NCI-H446 (cell line): ENCODE results near the gene ARL17A.
"Not testable (repeated sequence)": the region's sequence is repeated elsewhere in the genome, so short reads cannot be mapped to it uniquely, and the experiment has no call there.

Experiments
- DNase-seq, 2 experiments: peaks; one replicate each; lab custom pipeline; 2025; lab: John Stamatoyannopoulos, UW

ARL17A gene

DNA sequence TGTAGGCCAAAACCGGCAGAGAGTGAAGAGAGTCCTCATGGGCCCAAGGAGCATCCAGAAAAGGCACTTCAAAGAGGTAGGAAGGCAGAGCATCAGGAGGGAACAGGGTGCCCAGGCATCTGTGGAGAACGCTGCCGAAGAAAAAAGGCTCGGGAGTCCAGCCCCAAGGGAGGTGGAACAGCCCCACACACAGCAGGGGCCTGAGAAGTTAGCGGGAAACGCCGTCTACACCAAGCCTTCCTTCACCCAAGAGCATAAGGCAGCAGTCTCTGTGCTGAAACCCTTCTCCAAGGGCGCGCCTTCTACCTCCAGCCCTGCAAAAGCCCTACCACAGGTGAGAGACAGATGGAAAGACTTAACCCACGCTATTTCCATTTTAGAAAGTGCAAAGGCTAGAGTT is 30.9 kb downstream of the ARL17A start:
- not testable (repeated sequence) for DNase-seq

DNA sequence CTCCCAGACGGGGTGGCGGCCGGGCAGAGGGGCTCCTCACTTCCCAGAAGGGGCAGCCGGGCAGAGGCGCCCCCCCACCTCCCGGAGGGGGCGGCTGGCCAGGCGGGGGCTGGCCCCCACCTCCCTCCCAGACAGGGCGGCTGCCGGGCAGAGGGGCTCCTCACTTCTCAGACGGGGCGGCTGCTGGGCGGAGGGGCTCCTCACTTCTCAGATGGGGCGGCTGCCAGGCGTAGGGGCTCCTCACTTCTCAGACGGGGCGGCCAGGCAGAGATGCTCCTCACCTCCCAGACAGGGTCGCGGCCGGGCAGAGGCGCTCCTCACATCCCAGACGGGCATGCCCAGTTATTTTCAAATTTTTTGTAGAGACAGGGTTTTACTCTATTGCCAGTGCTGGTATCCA is 44.8 kb downstream of the ARL17A start:
- DNase-seq, result not testable (repeated sequence)

DNA sequence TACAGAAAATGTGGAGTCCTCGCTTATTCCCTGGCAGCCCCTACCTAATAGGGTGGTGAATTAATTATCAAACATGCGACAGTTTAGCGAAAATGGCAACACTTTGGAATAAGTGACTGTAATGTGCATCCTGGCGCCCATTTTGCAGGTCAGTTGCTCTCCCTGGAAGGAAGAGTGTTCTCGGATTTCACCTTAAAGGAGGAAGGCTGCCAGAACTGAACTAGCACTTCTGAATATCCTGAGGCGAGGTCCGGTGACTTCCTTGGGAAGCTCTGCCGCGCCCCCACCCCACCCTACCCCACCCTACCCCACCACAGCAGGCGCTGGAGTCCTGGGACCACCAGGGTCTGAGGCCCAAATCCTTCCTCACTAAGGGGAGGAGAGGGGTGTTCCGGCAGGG is 67.3 kb downstream of the ARL17A start, which contains the start of gene LRRC37A2:
Gene LRRC37A2 (plus strand): TSS at position 301 of the 400 bp plus-strand sequence. CDS start 245 bp downstream, outside the sequence.
- DNase-seq, result not testable (repeated sequence)

GRCh38 chr17:46505896-46506295 is 73.6 kb downstream of the ARL17A start:
- DNase-seq, result not testable (repeated sequence)

DNA sequence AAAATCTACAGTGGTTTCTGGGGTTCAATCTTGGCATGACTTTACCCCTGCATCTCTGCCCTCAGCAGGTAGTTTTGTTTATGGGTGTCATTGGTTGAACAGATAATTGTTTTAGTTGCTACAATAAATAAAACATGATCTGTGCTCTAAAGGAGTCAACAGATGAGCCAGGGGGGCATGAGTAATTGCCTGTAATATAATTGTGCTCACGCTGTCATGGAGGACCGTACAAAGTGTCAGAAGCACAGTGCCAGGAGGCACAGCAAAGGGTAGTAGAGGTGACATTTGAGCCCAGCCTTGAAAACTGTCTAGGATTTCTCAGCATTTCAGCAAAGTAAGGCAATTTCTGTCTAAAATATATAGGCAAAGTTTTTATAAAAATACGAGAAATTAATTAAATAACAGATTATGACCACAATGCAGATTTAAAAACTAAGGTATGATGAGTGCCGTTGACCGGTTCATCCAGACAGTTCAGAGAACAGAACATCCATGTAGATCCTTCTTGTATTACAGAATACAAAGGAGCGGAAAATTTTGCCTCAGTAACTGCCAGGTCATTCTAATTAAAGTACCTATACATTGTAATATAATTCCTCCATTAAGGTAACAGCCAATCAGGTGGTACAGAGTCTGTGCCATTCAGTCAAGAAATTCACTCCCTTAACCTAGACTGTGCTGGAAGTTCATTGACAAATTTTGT is 79.9 kb downstream of the ARL17A start:
- not testable (repeated sequence) for DNase-seq

GRCh38 chr17:46492021-46492420 is 87.5 kb downstream of the ARL17A start:
- not testable (repeated sequence) for DNase-seq

- not testable (repeated sequence) for DNase-seq
These were observed 98.2 kb downstream of the ARL17A start for GRCh38 chr17:46481310-46481709.

- DNase-seq, result not testable (repeated sequence)
These were observed 100.7 kb downstream of the ARL17A start for GRCh38 chr17:46478823-46479222.

DNA sequence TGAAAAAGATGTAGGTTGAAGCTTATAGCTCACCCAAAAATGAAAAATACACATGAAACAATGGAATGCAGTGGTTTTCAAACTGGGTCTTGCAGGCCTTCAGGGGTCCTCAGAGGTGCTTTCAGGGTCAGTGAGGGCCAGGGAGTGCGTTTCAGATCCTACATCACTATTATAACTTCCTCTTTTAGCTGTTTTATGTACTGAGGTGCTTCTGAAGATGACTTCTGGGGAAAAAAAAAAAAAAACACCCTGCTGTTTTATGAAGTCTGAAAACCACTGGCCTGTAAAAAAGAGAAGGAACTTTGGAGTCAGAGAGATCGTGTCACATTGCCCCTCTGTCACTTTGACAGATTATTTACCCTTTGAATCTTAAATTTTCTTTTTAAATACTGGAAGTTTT is 103.9 kb downstream of the ARL17A start:
- DNase-seq, result not testable (repeated sequence)

DNA sequence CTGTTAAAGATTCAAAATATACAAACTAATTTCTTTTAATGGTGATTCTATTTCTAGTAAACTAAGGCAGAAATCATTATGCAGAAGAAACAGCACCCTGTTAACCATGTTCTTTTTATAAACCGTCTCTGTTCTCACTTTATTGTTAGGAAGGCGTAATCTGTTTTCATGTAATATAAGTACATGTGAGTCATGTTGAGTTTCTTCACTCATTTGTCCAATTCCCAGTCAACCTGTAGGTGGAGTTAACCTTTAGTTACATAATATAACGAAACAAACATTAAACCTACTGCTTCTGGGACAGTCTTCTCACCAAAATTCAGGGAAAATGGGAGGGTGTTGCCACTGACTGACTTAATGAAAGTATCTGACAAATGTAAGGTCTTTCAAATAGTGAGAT is 105.0 kb downstream of the ARL17A start:
- DNase-seq, result not testable (repeated sequence)

DNA sequence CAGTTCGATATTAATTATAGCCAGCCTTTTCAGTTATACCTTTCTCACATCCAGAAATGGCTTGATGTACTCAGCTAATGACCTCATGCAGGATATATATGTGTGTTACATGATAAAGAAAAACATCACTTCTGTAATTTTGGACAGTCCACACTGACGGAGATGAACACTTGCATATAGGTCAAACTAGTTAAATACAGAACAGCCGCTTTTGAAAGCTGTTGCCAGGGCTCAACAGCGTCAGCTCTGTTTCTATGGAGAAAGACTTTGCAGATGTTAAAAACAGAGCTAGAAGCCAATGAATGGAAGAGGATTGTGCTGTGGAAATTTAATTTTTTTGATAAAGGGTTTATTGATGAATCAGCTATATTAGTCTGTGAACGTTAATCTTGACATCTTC is 111.9 kb downstream of the ARL17A start:
- DNase-seq, result not testable (repeated sequence)
